ENCODE data around the gene RGS7.
"Not testable (repeated sequence)": the region's sequence is repeated elsewhere in the genome, so short reads cannot be mapped to it uniquely, and the experiment has no call there.

The RGS7 gene

GRCh38 chr1:240829487-240829886 is 527.5 kb downstream of the RGS7 start:
- DNase-seq (ENCODE audit: low spot score), result no peak

- no peak for DNase-seq (ENCODE audit: low spot score)
Measured at GRCh38 chr1:240827786-240828185, 529.2 kb downstream of the RGS7 start.

GRCh38 chr1:240824238-240824637 is 532.8 kb downstream of the RGS7 start:
- DNase-seq (ENCODE audit: low spot score), result no peak

- no peak for DNase-seq (ENCODE audit: low spot score)
Measured at GRCh38 chr1:240823357-240823756, 533.6 kb downstream of the RGS7 start.

- DNase-seq (ENCODE audit: low spot score), result no peak
Measured at GRCh38 chr1:240821925-240822324, 535.1 kb downstream of the RGS7 start.

GRCh38 chr1:240820816-240821215 is 536.2 kb downstream of the RGS7 start:
- DNase-seq (ENCODE audit: low spot score), result no peak

- DNase-seq (ENCODE audit: low spot score), result no peak
Measured at GRCh38 chr1:240816472-240816871, 540.5 kb downstream of the RGS7 start.

GRCh38 chr1:240813720-240814119 is 543.3 kb downstream of the RGS7 start:
- no peak for DNase-seq (ENCODE audit: low spot score)

GRCh38 chr1:240811256-240811655 is 545.7 kb downstream of the RGS7 start:
- no peak for DNase-seq (ENCODE audit: low spot score)

- DNase-seq (ENCODE audit: low spot score), result no peak
Measured at GRCh38 chr1:240808381-240808780, 548.6 kb downstream of the RGS7 start.

- DNase-seq (ENCODE audit: low spot score), result no peak
Measured at GRCh38 chr1:240806200-240806745, 550.7 kb downstream of the RGS7 start.

- no peak for DNase-seq (ENCODE audit: low spot score)
Measured at GRCh38 chr1:240804475-240804874, 552.5 kb downstream of the RGS7 start.

- no peak for DNase-seq (ENCODE audit: low spot score)
Measured at GRCh38 chr1:240803151-240803550, 553.9 kb downstream of the RGS7 start.

- DNase-seq (ENCODE audit: low spot score), result no peak
Measured at GRCh38 chr1:240802271-240802670, 554.7 kb downstream of the RGS7 start.

- no peak for DNase-seq (ENCODE audit: low spot score)
Measured at GRCh38 chr1:240801442-240801841, 555.6 kb downstream of the RGS7 start.

- DNase-seq (ENCODE audit: low spot score), result no peak
Measured at GRCh38 chr1:240800291-240800690, 556.7 kb downstream of the RGS7 start.

GRCh38 chr1:240797050-240797449 is 560.0 kb downstream of the RGS7 start:
- no peak for DNase-seq (ENCODE audit: low spot score)

GRCh38 chr1:240794046-240794843 is 562.8 kb downstream of the RGS7 start:
- no peak for DNase-seq (ENCODE audit: low spot score)

- DNase-seq (ENCODE audit: low spot score), result no peak
Measured at GRCh38 chr1:240792915-240793529, 564.0 kb downstream of the RGS7 start.

GRCh38 chr1:240790856-240791255 is 566.1 kb downstream of the RGS7 start:
- DNase-seq (ENCODE audit: low spot score), result no peak

GRCh38 chr1:240786880-240787279 is 570.1 kb downstream of the RGS7 start:
- DNase-seq (ENCODE audit: low spot score), result no peak

- DNase-seq (ENCODE audit: low spot score), result no peak
Measured at GRCh38 chr1:240784776-240785175, 572.2 kb downstream of the RGS7 start.

GRCh38 chr1:240783728-240784137 is 573.3 kb downstream of the RGS7 start:
- not testable (repeated sequence) for DNase-seq (ENCODE audit: low spot score)

Measured in hematopoietic multipotent progenitor cell treated with erythropoietin and hydrocortisone succinate and interleukin-3 and kit ligand, for 17 days (in vitro differentiated cells).